SK-N-SH (cell line): ENCODE results near the gene PDGFRB. TPM values are rescaled to one million over a fixed set of nuclear protein-coding genes. Genes with fewer than 3 reads are reported as not detected.

ENCODE experiments used
- CTCF ChIA-PET: fragments of 300-600, 350-600 bp; formaldehyde crosslinking; extraction: SDS; loops from one replicate; lab custom pipeline; 2021; lab: Yijun Ruan, JAX
- POLR2A ChIA-PET: fragments of 350-600 bp; sonication (Branson Sonifier 250); formaldehyde crosslinking; extraction: SDS; loops from one replicate; lab custom pipeline; 2020; ENCODE audit warnings: antibody characterized with exemption, inconsistent platforms; lab: Yijun Ruan, JAX
- DNase-seq: peaks from one replicate; pipeline ENCODE4 v3.0.0; 2012
- H2AFZ ChIP-seq: fragments of 200-600 bp; sonication (generic); 2 replicates; pipeline ENCODE4 v1.8.1; 2016; ENCODE audit warnings: antibody characterized with exemption, mild to moderate bottlenecking, low read depth
- H3F3A ChIP-seq: fragments of 200-600 bp; sonication (generic); replicated peaks from 2 replicates; pipeline ENCODE3; 2016; ENCODE audit warnings: antibody characterized with exemption, mild to moderate bottlenecking; ENCODE audit not compliant: insufficient read depth
- H3K27ac ChIP-seq, 2 experiments: fragments of 200-500 bp in 1 of 2; fragments of 200-600 bp in 1 of 2; sonication (Bioruptor generic) in 1 of 2; sonication (generic), shearing (Covaris generic) in 1 of 2; 2 replicates each; pipeline versions ENCODE4 v1.5.1 to v1.6.1; 2014 to 2016; ENCODE audit warnings: low read depth in 2 of 2, inconsistent platforms in 1 of 2, low read length in 1 of 2, mild to moderate bottlenecking in 1 of 2, mixed read lengths in 1 of 2
- H3K27me3 ChIP-seq: fragments of 200-600 bp; sonication (generic), shearing (Covaris generic); 2 replicates; pipeline ENCODE4 v1.6.1; 2016; ENCODE audit warnings: mixed run types; ENCODE audit not compliant: insufficient read depth
- H3K36me3 ChIP-seq, 2 experiments: fragments of 200-500 bp in 1 of 2; fragments of 200-600 bp in 1 of 2; sonication (Bioruptor generic) in 1 of 2; sonication (generic) in 1 of 2; replicated peaks in 1 of 2; 2 replicates each; pipeline versions ENCODE3 to v1.5.1; 2014 to 2016; ENCODE audit warnings: low read length in 1 of 2, mild to moderate bottlenecking in 1 of 2; ENCODE audit not compliant: insufficient read depth in 2 of 2, control insufficient read depth in 1 of 2
- H3K4me1 ChIP-seq, 2 experiments: fragments of 200-500 bp in 1 of 2; fragments of 200-600 bp in 1 of 2; sonication (Bioruptor generic) in 1 of 2; sonication (generic), shearing (Covaris generic) in 1 of 2; 2 replicates each; pipeline versions ENCODE4 v1.5.1 to v1.6.1; 2014 to 2016; ENCODE audit warnings: low read depth in 1 of 2, low read length in 1 of 2, mixed run types in 1 of 2; ENCODE audit not compliant: insufficient read depth in 2 of 2, control insufficient read depth in 1 of 2
- H3K4me2 ChIP-seq: fragments of 200-600 bp; sonication (generic), shearing (Covaris generic); 2 replicates; pipeline ENCODE4 v1.6.1; 2017; ENCODE audit warnings: mixed run types
- H3K4me3 ChIP-seq, 2 experiments: fragments of 200-500 bp in 1 of 2; fragments of 200-600 bp in 1 of 2; sonication (Bioruptor generic) in 1 of 2; sonication (generic), shearing (Covaris generic) in 1 of 2; 2 replicates each; pipeline versions ENCODE4 v1.5.1 to v1.8.1; 2014 to 2016; ENCODE audit warnings: low read depth in 2 of 2, inconsistent platforms in 1 of 2, low read length in 1 of 2, mild to moderate bottlenecking in 1 of 2, mixed read lengths in 1 of 2, moderate library complexity in 1 of 2
- H3K79me2 ChIP-seq: fragments of 200-600 bp; sonication (generic); 2 replicates; pipeline ENCODE4 v1.8.1; 2017; ENCODE audit warnings: mild to moderate bottlenecking; ENCODE audit not compliant: insufficient read depth
- H3K9ac ChIP-seq: fragments of 200-600 bp; sonication (generic); 2 replicates; pipeline ENCODE4 v1.6.1; 2017; ENCODE audit warnings: mixed run types
- H3K9me2 ChIP-seq: fragments of 200-600 bp; sonication (generic); 2 replicates; pipeline ENCODE4 v1.6.1; 2017; ENCODE audit warnings: mixed run types
- H3K9me3 ChIP-seq: fragments of 200-600 bp; sonication (generic); 2 replicates; pipeline ENCODE4 v1.6.1; 2017; ENCODE audit warnings: mixed run types, mild to moderate bottlenecking, moderate library complexity
- H4K20me1 ChIP-seq: fragments of 200-600 bp; sonication (generic); 2 replicates; pipeline ENCODE4 v1.6.1; 2017; ENCODE audit warnings: mild to moderate bottlenecking, mixed run types; ENCODE audit not compliant: insufficient read depth
- ELF1 ChIP-seq: IDR thresholded peaks from 2 replicates; pipeline ENCODE4 v1.4.0; 2012
- EZH2phosphoT487 ChIP-seq: fragments of 200-600 bp; sonication (generic); IDR thresholded peaks from 2 replicates; pipeline ENCODE4 v1.6.1; 2017; ENCODE audit warnings: low read depth, mixed run types, mild to moderate bottlenecking, antibody characterized with exemption, moderate library complexity, borderline replicate concordance
- FOXM1 ChIP-seq: IDR thresholded peaks from 2 replicates; pipeline ENCODE4 v1.4.0; 2012; ENCODE audit warnings: low read depth, mild to moderate bottlenecking
- GABPA ChIP-seq: IDR thresholded peaks from 2 replicates; pipeline ENCODE4 v1.4.0; 2012; ENCODE audit warnings: low read depth, mild to moderate bottlenecking
- MEF2A ChIP-seq: IDR thresholded peaks from 2 replicates; pipeline ENCODE4 v1.4.0; 2012; ENCODE audit warnings: low read depth, borderline replicate concordance
- MXI1 ChIP-seq: IDR thresholded peaks from 2 replicates; pipeline ENCODE4 v1.6.1; 2012; ENCODE audit warnings: mild to moderate bottlenecking, low read depth, low read length, improper control_type of control experiment
- NFIC ChIP-seq: IDR thresholded peaks from 2 replicates; pipeline ENCODE4 v1.4.0; 2012; ENCODE audit warnings: borderline replicate concordance
- NRF1 ChIP-seq: IDR thresholded peaks from 2 replicates; pipeline ENCODE4 v1.6.1; 2012; ENCODE audit warnings: low read depth, mild to moderate bottlenecking, low read length
- POLR2AphosphoS5 ChIP-seq: IDR thresholded peaks from 2 replicates; pipeline ENCODE4 v1.6.1; 2012; ENCODE audit warnings: low read depth, low read length
- RCOR1 ChIP-seq: fragments of 150-350 bp; IDR thresholded peaks from 2 replicates; pipeline ENCODE4 v1.6.1; 2017; ENCODE audit warnings: antibody characterized with exemption, low read length
- SIN3A ChIP-seq: IDR thresholded peaks from 2 replicates; pipeline ENCODE4 v1.6.1; 2012; ENCODE audit warnings: low read depth, mild to moderate bottlenecking, low read length, moderate library complexity, borderline replicate concordance
- SMC3 ChIP-seq: IDR thresholded peaks from 2 replicates; pipeline ENCODE4 v1.6.1; 2012; ENCODE audit warnings: low read depth, low read length, improper control_type of control experiment
- YY1 ChIP-seq: IDR thresholded peaks from 2 replicates; pipeline ENCODE4 v1.4.0; 2012; ENCODE audit warnings: low read depth, mild to moderate bottlenecking
- WGBS: methylation state at CpG from one replicate; pipeline ENCODE4 v1.1.6; 2017; ENCODE audit warnings: low lambda C conversion rate; 5-methylcytosine and 5-hydroxymethylcytosine counted together
- polyA plus RNA-seq, 3 experiments: library from polyadenylated mRNA; depleted of rRNA; stranded (reverse); fragments of >200 nt; gene quantifications; 2 replicates each; pipeline ENCODE4 v1.2.3, GENCODE V29; 2012
- TF ChIP-seq, protein P1 (sequence below): IDR thresholded peaks from 2 replicates; pipeline ENCODE4 v1.6.1; 2012; ENCODE audit warnings: mild to moderate bottlenecking, low read depth, low read length, moderate library complexity
- TF ChIP-seq, protein P2 (sequence below): fragments of 200-600 bp; sonication (generic); IDR thresholded peaks from 2 replicates; pipeline ENCODE4 v1.6.1; 2017; ENCODE audit warnings: antibody characterized with exemption, mild to moderate bottlenecking, moderate library complexity
- TF ChIP-seq, protein P3 (sequence below): fragments of 150-350 bp; IDR thresholded peaks from 2 replicates; pipeline ENCODE4 v1.6.1; 2016; ENCODE audit warnings: mild to moderate bottlenecking, low read depth, low read length
- TF ChIP-seq, protein P4 (sequence below): IDR thresholded peaks from 2 replicates; pipeline ENCODE4 v1.4.0; 2012; ENCODE audit warnings: low read depth, borderline replicate concordance
- TF ChIP-seq, protein P5 (sequence below): IDR thresholded peaks from 2 replicates; pipeline ENCODE4; 2012

The PDGFRB gene
- polyA plus RNA-seq, 1 of the 3 experiments (the other 2 are of a cell fraction): 32.1 TPM

DNA sequence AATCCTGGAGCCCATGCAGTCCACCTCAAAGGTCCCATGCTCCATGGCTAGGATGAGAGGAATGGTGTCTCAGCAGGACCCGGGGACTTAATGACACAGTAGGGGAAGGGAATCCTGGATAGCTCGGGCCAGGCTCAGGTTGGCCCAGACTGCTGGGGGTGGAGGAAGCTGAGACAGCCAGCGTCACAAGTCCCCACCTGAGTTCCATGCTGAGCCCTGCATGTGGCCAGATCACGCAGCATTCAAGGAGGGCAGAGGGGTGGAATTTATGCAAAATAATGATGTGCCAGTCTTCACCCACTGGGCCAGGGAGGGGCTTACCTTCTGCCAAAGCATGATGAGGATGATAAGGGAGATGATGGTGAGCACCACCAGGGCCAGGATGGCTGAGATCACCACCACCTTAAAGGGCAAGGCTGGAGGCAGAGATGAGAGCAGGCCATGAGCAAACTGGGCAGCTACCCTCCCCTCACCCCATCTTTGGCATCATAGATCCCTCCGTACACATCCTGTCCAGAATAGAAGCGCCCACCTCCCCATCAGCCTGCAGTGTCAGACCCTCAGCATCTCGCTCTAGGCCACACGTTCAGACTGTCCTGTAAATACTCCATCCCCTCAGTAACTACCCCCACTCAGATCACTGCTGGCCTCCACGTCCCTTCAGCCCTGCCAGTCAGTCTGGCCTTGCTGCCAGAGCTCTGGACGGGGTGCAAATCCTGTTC, 29.3 kb downstream of the PDGFRB start:
- H4K20me1 ChIP-seq: no peaks in the 10 kb centered on the region
- no peaks in the 10 kb centered on the region; a peak in 1 of 4 replicates for H3K4me1 ChIP-seq
- H3K9ac ChIP-seq: no peak overlapping the region
- H3K4me3 ChIP-seq: no peak overlapping the region
- no peak for DNase-seq
- H2AFZ ChIP-seq: no peak overlapping the region
- no peaks in the 10 kb centered on the region for H3K9me2 ChIP-seq
- H3K4me2 ChIP-seq: no peak overlapping the region
- H3K36me3 ChIP-seq: peaks cover 32 to 79% of the 10 kb centered on the region in 2 experiments
- no peaks in the 10 kb centered on the region for H3K27me3 ChIP-seq
- ChIA-PET CTCF (interaction anchor here (1.4 to 12.5 kb wide), 4 partner anchors 7 to 136 kb away, joined by 4 to 173 read pairs (median 48); no protein-coding TSS in a partner anchor), POLR2A (interaction anchor here (0.9 kb wide), 1 partner anchor 32 kb away, joined by 3 read pairs; no protein-coding TSS in a partner anchor)
- no peaks in the 10 kb centered on the region for H3F3A ChIP-seq
- no peak overlapping the region; a peak in 1 of 4 replicates for H3K27ac ChIP-seq
- 93% methylated on average over 9 of the region's 10 CpGs for WGBS
- TF ChIP-seq GABPA: no peak
- TF ChIP-seq POLR2AphosphoS5: no peak
- no peak for TF ChIP-seq FOXM1
- no peak for TF ChIP-seq EZH2phosphoT487
- no peak for TF ChIP-seq MEF2A
- TF ChIP-seq RCOR1: no peak
- no peak for TF ChIP-seq ELF1
- TF ChIP-seq NRF1: no peak
- TF ChIP-seq SMC3: no peak
- no peak for TF ChIP-seq YY1
- TF ChIP-seq, protein P1, sequence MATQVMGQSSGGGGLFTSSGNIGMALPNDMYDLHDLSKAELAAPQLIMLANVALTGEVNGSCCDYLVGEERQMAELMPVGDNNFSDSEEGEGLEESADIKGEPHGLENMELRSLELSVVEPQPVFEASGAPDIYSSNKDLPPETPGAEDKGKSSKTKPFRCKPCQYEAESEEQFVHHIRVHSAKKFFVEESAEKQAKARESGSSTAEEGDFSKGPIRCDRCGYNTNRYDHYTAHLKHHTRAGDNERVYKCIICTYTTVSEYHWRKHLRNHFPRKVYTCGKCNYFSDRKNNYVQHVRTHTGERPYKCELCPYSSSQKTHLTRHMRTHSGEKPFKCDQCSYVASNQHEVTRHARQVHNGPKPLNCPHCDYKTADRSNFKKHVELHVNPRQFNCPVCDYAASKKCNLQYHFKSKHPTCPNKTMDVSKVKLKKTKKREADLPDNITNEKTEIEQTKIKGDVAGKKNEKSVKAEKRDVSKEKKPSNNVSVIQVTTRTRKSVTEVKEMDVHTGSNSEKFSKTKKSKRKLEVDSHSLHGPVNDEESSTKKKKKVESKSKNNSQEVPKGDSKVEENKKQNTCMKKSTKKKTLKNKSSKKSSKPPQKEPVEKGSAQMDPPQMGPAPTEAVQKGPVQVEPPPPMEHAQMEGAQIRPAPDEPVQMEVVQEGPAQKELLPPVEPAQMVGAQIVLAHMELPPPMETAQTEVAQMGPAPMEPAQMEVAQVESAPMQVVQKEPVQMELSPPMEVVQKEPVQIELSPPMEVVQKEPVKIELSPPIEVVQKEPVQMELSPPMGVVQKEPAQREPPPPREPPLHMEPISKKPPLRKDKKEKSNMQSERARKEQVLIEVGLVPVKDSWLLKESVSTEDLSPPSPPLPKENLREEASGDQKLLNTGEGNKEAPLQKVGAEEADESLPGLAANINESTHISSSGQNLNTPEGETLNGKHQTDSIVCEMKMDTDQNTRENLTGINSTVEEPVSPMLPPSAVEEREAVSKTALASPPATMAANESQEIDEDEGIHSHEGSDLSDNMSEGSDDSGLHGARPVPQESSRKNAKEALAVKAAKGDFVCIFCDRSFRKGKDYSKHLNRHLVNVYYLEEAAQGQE: no peak
- no peak for TF ChIP-seq NFIC
- TF ChIP-seq, protein P2, sequence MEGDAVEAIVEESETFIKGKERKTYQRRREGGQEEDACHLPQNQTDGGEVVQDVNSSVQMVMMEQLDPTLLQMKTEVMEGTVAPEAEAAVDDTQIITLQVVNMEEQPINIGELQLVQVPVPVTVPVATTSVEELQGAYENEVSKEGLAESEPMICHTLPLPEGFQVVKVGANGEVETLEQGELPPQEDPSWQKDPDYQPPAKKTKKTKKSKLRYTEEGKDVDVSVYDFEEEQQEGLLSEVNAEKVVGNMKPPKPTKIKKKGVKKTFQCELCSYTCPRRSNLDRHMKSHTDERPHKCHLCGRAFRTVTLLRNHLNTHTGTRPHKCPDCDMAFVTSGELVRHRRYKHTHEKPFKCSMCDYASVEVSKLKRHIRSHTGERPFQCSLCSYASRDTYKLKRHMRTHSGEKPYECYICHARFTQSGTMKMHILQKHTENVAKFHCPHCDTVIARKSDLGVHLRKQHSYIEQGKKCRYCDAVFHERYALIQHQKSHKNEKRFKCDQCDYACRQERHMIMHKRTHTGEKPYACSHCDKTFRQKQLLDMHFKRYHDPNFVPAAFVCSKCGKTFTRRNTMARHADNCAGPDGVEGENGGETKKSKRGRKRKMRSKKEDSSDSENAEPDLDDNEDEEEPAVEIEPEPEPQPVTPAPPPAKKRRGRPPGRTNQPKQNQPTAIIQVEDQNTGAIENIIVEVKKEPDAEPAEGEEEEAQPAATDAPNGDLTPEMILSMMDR: no peak
- TF ChIP-seq, protein P3, sequence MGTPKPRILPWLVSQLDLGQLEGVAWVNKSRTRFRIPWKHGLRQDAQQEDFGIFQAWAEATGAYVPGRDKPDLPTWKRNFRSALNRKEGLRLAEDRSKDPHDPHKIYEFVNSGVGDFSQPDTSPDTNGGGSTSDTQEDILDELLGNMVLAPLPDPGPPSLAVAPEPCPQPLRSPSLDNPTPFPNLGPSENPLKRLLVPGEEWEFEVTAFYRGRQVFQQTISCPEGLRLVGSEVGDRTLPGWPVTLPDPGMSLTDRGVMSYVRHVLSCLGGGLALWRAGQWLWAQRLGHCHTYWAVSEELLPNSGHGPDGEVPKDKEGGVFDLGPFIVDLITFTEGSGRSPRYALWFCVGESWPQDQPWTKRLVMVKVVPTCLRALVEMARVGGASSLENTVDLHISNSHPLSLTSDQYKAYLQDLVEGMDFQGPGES: no peak
- no peak for TF ChIP-seq SIN3A
- TF ChIP-seq, protein P4, sequence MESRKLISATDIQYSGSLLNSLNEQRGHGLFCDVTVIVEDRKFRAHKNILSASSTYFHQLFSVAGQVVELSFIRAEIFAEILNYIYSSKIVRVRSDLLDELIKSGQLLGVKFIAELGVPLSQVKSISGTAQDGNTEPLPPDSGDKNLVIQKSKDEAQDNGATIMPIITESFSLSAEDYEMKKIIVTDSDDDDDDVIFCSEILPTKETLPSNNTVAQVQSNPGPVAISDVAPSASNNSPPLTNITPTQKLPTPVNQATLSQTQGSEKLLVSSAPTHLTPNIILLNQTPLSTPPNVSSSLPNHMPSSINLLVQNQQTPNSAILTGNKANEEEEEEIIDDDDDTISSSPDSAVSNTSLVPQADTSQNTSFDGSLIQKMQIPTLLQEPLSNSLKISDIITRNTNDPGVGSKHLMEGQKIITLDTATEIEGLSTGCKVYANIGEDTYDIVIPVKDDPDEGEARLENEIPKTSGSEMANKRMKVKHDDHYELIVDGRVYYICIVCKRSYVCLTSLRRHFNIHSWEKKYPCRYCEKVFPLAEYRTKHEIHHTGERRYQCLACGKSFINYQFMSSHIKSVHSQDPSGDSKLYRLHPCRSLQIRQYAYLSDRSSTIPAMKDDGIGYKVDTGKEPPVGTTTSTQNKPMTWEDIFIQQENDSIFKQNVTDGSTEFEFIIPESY: no peak
- TF ChIP-seq, protein P5, sequence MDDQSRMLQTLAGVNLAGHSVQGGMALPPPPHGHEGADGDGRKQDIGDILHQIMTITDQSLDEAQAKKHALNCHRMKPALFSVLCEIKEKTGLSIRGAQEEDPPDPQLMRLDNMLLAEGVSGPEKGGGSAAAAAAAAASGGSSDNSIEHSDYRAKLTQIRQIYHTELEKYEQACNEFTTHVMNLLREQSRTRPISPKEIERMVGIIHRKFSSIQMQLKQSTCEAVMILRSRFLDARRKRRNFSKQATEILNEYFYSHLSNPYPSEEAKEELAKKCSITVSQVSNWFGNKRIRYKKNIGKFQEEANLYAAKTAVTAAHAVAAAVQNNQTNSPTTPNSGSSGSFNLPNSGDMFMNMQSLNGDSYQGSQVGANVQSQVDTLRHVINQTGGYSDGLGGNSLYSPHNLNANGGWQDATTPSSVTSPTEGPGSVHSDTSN: no peak
- no peak for TF ChIP-seq MXI1
- no peaks in the 10 kb centered on the region for H3K9me3 ChIP-seq
- H3K79me2 ChIP-seq: no peaks in the 10 kb centered on the region
